Psoas muscle (tissue), 8 donors: ENCODE results near the gene IL1R2. TPM values are rescaled to one million over a fixed set of nuclear protein-coding genes. Genes with fewer than 3 reads are reported as not detected.

ENCODE experiments used
- ATAC-seq, 4 donors: fragments of 200-7000 bp; cut with Tn5 transposase; one replicate each; pipeline ENCODE4 v1.9.1; 2020; ENCODE audit warnings: moderate library complexity in 3 of 4, mild to moderate bottlenecking in 2 of 4
- DNase-seq, 2 donors: peaks; one replicate each; pipeline ENCODE4 v3.0.0-alpha.2; 2020
- H3K27ac ChIP-seq: fragments of 200-600 bp; one replicate; pipeline ENCODE4 v1.8.0; 2022
- H3K27me3 ChIP-seq, 3 donors: fragments of 200-600 bp in 1 of 3; one replicate each; pipeline versions ENCODE4 v1.6.1 to v1.8.0; 2013 to 2022; ENCODE audit warnings: low read length in 2 of 3, mild to moderate bottlenecking in 2 of 3, moderate library complexity in 1 of 3; ENCODE audit not compliant: insufficient read depth in 3 of 3
- H3K36me3 ChIP-seq, 2 donors: fragments of 200-600 bp in 1 of 2; one replicate each; pipeline versions ENCODE4 v1.6.1 to v1.8.0; 2013 to 2022; ENCODE audit warnings: low read depth in 1 of 2, mild to moderate bottlenecking in 1 of 2, moderate library complexity in 1 of 2; ENCODE audit not compliant: insufficient read depth in 1 of 2
- H3K4me1 ChIP-seq: fragments of 200-600 bp; one replicate; pipeline ENCODE4 v1.8.0; 2022
- H3K4me3 ChIP-seq: fragments of 200-600 bp; one replicate; pipeline ENCODE4 v1.8.0; 2022; ENCODE audit warnings: mild to moderate bottlenecking
- H3K9me3 ChIP-seq: fragments of 200-600 bp; one replicate; pipeline ENCODE4 v1.8.0; 2022
- WGBS, 3 donors: extraction: QIAGEN DNeasy Blood & Tissue Kit; methylation state at CpG; one replicate each; pipeline versions ENCODE4 v1.1.6 to v1.1.7; 2013; 5-methylcytosine and 5-hydroxymethylcytosine counted together
- intact Hi-C, 2 donors: fragments of 100-400 bp; cut with DNase I; formaldehyde crosslinking; loops; one replicate each; pipeline versions ENCODE4 v1.11.0 to v1.14.2; 2022
- polyA plus RNA-seq, 3 donors: library from polyadenylated mRNA; stranded (reverse); fragments of 200-250 nt; gene quantifications; one replicate each; pipeline ENCODE4 v1.2.3, GENCODE V29; 2013
- total RNA-seq, 4 donors: library from RNA; stranded (reverse); fragmentation: NEBNext Ultra II Directional in 2 of 4; extraction: Animal tissue kit (Norgen Biotek cat#: 25700) in 2 of 4; gene quantifications; one replicate each; pipeline versions ENCODE4 v1.2.1 to v1.2.4, GENCODE V29; 2021 to 2023
- TF ChIP-seq, protein P1 (sequence below): fragments of 200-600 bp; IDR thresholded peaks from one replicate; pipeline ENCODE4 v1.8.0; 2022; ENCODE audit warnings: antibody characterized with exemption
- donor health status: healthy with polysubstance abuse.
- donor health status: DM: no; HTN: no; CAD: no; lungs with moderate emphysema.
- donor health status: Bipolar disorder and iron deficiency.
- donor health status: healthy.
- donor health status: DM: yes; HTN: yes; CAD: no.
- donor health status: DM: no; HTN: no; CAD: no.
- donor health status: DM: no; HTN: no; CAD: no.
- donor health status: DM: yes; HTN: yes; CAD: no.

The IL1R2 gene
- total and polyA plus RNA-seq, 7 donors = 0.41 to 3.4 (median 1.3) TPM

GRCh38 chr2:102015399-102015798 lies 23.6 kb downstream of the IL1R2 start:
- intact Hi-C loops = loop anchor here in 1 of 2 donors (10.0 kb wide), 1 partner anchor 339 kb away; the partner anchor contains the start of gene IL18R1
- no peaks in the 10 kb centered on the region for H3K9me3 ChIP-seq
- no peaks in the 10 kb centered on the region for H3K36me3 ChIP-seq
- no peaks in the 10 kb centered on the region for H3K4me1 ChIP-seq
- no peak overlapping the region for H3K27ac ChIP-seq
- H3K4me3 ChIP-seq = no peak overlapping the region
- ATAC-seq (no peak), DNase-seq (no peak)
- WGBS, 3 donors = 75 to 86% (median 85%) methylated on average over 5 of the region's 5 CpGs
- H3K27me3 ChIP-seq = no peaks in the 10 kb centered on the region
- TF ChIP-seq, protein P1, sequence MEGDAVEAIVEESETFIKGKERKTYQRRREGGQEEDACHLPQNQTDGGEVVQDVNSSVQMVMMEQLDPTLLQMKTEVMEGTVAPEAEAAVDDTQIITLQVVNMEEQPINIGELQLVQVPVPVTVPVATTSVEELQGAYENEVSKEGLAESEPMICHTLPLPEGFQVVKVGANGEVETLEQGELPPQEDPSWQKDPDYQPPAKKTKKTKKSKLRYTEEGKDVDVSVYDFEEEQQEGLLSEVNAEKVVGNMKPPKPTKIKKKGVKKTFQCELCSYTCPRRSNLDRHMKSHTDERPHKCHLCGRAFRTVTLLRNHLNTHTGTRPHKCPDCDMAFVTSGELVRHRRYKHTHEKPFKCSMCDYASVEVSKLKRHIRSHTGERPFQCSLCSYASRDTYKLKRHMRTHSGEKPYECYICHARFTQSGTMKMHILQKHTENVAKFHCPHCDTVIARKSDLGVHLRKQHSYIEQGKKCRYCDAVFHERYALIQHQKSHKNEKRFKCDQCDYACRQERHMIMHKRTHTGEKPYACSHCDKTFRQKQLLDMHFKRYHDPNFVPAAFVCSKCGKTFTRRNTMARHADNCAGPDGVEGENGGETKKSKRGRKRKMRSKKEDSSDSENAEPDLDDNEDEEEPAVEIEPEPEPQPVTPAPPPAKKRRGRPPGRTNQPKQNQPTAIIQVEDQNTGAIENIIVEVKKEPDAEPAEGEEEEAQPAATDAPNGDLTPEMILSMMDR = no peak

- TF ChIP-seq, protein P1 = no peak
- no peaks in the 10 kb centered on the region for H3K36me3 ChIP-seq
- peaks cover 4% of the 10 kb centered on the region for H3K4me1 ChIP-seq
- H3K9me3 ChIP-seq = no peaks in the 10 kb centered on the region
- no peaks in the 10 kb centered on the region for H3K27me3 ChIP-seq
- DNase-seq (no peak), ATAC-seq (no peak)
- H3K27ac ChIP-seq = no peak overlapping the region
- no peak overlapping the region for H3K4me3 ChIP-seq
- 87 to 95% (median 91%) methylated on average over 6 of the region's 6 CpGs for WGBS, 3 donors
- intact Hi-C loops = loop anchor here in 1 of 2 donors (10.0 kb wide), 1 partner anchor 338 kb away; the partner anchor contains the start of gene IL18R1
These were observed 24.7 kb downstream of the IL1R2 start for GRCh38 chr2:102016399-102016955.

- Histone ChIP-seq H3K36me3 (no peaks in the 10 kb centered on the region), H3K27me3 (no peaks in the 10 kb centered on the region), H3K27ac (no peak overlapping the region), H3K4me1 (peaks cover 4% of the 10 kb centered on the region), H3K4me3 (no peak overlapping the region), H3K9me3 (no peaks in the 10 kb centered on the region)
- ATAC-seq (no peak), DNase-seq (no peak)
- intact Hi-C loops = loop anchor here in 1 of 2 donors (10.0 kb wide), 1 partner anchor 336 kb away; the partner anchor contains the start of gene IL18R1
- TF ChIP-seq, protein P1 = no peak
- 84 to 86% (median 85%) methylated on average over 8 of the region's 8 CpGs for WGBS, 3 donors
These were observed 27.2 kb downstream of the IL1R2 start for GRCh38 chr2:102018823-102019445.

- no peak overlapping the region for H3K4me3 ChIP-seq
- DNase-seq (peak; percentile 91 to 94), ATAC-seq (peak; percentile 97 to 99 (median 98))
- WGBS, 3 donors = 3 to 11% (median 4%) methylated on average over 16 to 18 of the region's 18 CpGs
- intact Hi-C loops = loop anchor here (1.0 to 10.0 kb wide), 8 partner anchors 37 to 424 kb away; partner anchors contain the start of gene IL18R1 (in 1 of the 2)
- no peak overlapping the region for H3K27ac ChIP-seq
- H3K9me3 ChIP-seq = no peaks in the 10 kb centered on the region
- TF ChIP-seq, protein P1 = peak; percentile 100
- no peaks in the 10 kb centered on the region for H3K27me3 ChIP-seq
- peaks cover 15% of the 10 kb centered on the region for H3K4me1 ChIP-seq
- H3K36me3 ChIP-seq = no peaks in the 10 kb centered on the region
These were observed 28.9 kb downstream of the IL1R2 start for GRCh38 chr2:102020596-102021170.
